Measurements from ENCODE around the gene ARMS2.
A peak's percentile ranks its signal among the peaks of the same experiment; 100 is the strongest.

ARMS2 gene

GRCh38 chr10:122464250-122464510, 9.7 kb downstream of the ARMS2 start:
- no peak for TF ChIP-seq CTCF (IDR thresholded peaks at IDR 0.05; ENCODE audit: insufficient read depth, low read depth, low read length, missing control alignments)
- peak overlapping the region; percentile 84 for H3K4me3 ChIP-seq (ENCODE audit: low read length)
- DNase-seq (ENCODE audit: low read depth), result no peak

- no peak for TF ChIP-seq CTCF (IDR thresholded peaks at IDR 0.05; ENCODE audit: insufficient read depth, low read depth, low read length, missing control alignments)
- H3K4me3 ChIP-seq (ENCODE audit: low read length), result peak overlapping the region; percentile 84
- no peak for DNase-seq (ENCODE audit: low read depth)
These were observed 10.1 kb downstream of the ARMS2 start for GRCh38 chr10:122464586-122464985.

- no peak for TF ChIP-seq CTCF (IDR thresholded peaks at IDR 0.05; ENCODE audit: insufficient read depth, low read depth, low read length, missing control alignments)
- H3K4me3 ChIP-seq (ENCODE audit: low read length), result no peak overlapping the region
- no peak for DNase-seq (ENCODE audit: low read depth)
These were observed 11.1 kb downstream of the ARMS2 start for GRCh38 chr10:122465401-122466040.

GRCh38 chr10:122466951-122467381, 12.5 kb downstream of the ARMS2 start:
- TF ChIP-seq CTCF (IDR thresholded peaks at IDR 0.05; ENCODE audit: insufficient read depth, low read depth, low read length, missing control alignments), result no peak
- no peak overlapping the region for H3K4me3 ChIP-seq (ENCODE audit: low read length)
- no peak for DNase-seq (ENCODE audit: low read depth)

- no peak for TF ChIP-seq CTCF (IDR thresholded peaks at IDR 0.05; ENCODE audit: insufficient read depth, low read depth, low read length, missing control alignments)
- DNase-seq (ENCODE audit: low read depth), result no peak
- H3K4me3 ChIP-seq (ENCODE audit: low read length), result no peak overlapping the region
These were observed 13.2 kb downstream of the ARMS2 start for GRCh38 chr10:122467701-122468100.

GRCh38 chr10:122468307-122468925, 14.0 kb downstream of the ARMS2 start:
- H3K4me3 ChIP-seq (ENCODE audit: low read length), result no peak overlapping the region
- no peak for TF ChIP-seq CTCF (IDR thresholded peaks at IDR 0.05; ENCODE audit: insufficient read depth, low read depth, low read length, missing control alignments)
- no peak for DNase-seq (ENCODE audit: low read depth)

All from epithelial cell of esophagus (primary cell).